IPS-18c (cell line): ENCODE measurements around the gene RMDN2.
"Not testable (repeated sequence)": the region's sequence is repeated elsewhere in the genome, so short reads cannot be mapped to it uniquely, and the experiment has no call there.

Experiments
- H3K4me3 ChIP-seq: 2 replicates; pipeline ENCODE4 v1.7.0; 2013; ENCODE audit warnings: low read depth, mild to moderate bottlenecking, low read length, moderate library complexity; ENCODE audit not compliant: insufficient read depth
- H3K9me3 ChIP-seq: one replicate; pipeline ENCODE4 v1.6.1; 2013; ENCODE audit warnings: mild to moderate bottlenecking, low read length, moderate library complexity; ENCODE audit not compliant: control insufficient read depth, insufficient read depth

RMDN2 gene

DNA sequence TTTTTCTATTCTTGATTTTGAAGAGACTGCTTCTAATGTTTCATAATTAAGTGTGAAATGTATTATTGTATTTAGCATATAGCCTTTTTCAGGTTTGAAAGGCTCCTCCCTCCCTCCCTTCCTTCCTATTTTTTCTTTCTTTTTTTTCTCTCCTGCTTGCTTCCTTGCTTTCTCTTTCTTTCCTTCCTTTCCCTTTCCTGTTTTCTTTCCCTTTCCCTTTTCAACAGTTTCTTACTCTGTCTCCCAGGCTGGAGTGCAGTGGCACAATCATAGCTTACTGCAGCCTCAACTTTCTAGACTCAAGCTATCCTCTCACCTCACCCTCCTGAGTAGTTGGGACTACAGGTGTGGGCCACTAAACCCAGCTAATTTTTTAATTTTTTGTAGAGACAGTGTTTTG lies 44.6 kb downstream of the RMDN2 start:
- Histone ChIP-seq H3K9me3 (no peaks in the 10 kb centered on the region), H3K4me3 (no peak overlapping the region)

DNA sequence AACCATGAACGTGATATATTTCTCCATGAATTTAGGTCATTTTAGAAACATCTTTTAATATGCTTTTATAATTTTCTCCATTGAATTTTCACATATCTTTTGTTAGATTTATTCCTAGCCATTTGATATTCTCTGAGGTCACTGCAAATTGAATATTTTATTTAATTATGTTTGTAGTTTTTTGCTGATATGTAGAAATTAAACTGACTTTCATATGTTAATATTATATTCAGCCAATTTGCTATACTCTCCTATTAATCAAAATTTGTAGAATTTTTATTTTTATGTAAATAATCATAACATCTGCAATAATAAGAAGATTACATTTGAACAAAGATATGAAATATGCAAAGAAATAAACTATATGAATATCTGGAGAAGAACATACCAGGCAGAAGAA lies 46.9 kb downstream of the RMDN2 start:
- no peaks in the 10 kb centered on the region for H3K9me3 ChIP-seq
- H3K4me3 ChIP-seq: no peak overlapping the region

DNA sequence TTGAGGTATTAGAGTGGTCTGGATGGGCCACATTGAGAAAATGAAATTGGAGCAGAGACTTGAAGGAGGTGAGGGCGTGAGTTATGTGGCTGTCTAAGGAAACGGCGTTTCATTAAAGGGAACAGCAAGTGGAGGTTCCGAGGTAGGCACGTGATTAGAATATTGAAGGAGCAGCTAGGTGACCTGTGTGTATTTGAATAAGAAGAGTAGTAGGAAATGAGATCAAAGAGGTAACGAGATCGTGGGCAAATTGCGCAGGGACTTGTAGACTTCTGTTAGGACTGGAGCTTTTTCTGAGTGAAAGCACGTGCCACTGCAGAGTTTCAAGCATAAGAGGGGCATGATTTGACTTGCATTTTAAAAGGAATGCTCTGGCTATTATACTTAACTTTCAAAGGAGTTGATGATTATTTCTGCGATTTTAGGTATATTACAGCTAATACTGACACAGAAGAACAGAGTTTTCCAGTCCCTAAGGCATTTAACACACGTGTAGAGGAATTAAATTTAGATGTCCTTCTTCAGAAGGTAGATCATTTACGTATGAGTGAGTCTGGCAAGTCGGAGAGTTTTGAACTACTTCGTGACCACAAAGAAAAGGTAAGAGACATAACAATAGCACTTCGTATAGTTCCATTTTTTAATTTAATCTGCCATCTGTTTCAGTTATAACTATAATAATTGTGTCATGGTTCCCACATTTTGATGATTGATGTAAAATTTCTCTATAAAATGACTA lies 48.7 kb downstream of the RMDN2 start:
- Histone ChIP-seq H3K4me3 (no peak overlapping the region), H3K9me3 (no peaks in the 10 kb centered on the region)

DNA sequence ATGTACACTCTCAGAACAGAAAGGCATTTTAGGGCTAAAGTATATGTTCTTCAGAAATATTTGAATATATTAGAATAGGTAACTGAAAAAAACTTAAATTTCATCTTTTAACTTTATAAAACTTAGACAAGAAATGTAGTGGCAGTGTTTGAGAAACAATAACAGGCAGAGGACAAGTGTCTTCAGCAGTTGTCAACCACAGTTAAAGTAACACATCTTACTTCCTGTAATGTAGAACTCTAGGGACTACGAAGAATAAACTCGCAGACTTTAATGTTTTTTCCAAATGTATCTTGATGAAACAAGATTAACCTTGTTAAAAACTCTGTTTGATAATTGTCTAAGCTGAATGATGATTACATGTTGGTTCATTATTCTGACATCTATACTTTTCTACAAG lies 50.7 kb downstream of the RMDN2 start:
- Histone ChIP-seq H3K9me3 (no peaks in the 10 kb centered on the region), H3K4me3 (no peak overlapping the region)

DNA sequence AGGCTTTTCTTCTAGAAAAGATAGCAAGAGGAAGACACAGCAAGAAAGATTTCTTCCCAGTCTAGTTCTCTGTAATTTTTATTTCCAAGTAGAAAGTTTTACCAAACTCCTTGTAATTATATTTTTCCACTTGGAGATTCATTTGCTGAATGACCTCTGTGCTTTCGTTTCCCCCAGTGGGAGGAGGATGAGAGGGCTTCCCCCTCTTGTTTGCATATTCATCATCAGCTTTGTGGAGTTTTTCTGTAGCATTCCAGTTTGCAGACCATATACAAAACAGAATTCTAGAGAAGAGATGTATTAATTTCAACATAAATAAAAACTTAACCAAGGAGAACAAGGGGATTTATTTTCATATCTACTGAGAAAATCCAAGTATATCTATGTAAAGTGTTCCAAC lies 51.3 kb downstream of the RMDN2 start:
- Histone ChIP-seq H3K9me3 (no peaks in the 10 kb centered on the region), H3K4me3 (no peak overlapping the region)

DNA sequence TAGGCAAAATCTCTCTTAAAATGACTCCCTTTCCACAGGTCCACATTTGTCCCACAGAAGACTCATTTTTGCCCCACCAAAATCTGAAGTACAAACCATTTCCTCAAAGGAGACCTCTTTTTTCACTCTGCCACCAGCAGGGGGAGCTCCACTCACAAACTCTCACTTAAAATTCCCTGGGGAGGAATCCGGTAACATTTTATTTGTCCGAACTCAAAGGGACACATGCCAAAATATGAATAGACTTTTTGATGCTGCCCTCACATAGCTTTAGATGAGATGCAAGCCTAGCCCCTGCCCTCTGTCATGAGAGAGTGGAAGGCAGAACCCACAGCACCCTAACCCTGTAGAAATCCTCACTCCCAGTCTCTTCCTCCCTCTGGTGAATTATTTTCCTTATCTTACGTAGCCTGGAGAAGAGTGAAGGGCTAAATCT lies 57.1 kb downstream of the RMDN2 start:
- Histone ChIP-seq H3K4me3 (no peak overlapping the region), H3K9me3 (no peaks in the 10 kb centered on the region)

DNA sequence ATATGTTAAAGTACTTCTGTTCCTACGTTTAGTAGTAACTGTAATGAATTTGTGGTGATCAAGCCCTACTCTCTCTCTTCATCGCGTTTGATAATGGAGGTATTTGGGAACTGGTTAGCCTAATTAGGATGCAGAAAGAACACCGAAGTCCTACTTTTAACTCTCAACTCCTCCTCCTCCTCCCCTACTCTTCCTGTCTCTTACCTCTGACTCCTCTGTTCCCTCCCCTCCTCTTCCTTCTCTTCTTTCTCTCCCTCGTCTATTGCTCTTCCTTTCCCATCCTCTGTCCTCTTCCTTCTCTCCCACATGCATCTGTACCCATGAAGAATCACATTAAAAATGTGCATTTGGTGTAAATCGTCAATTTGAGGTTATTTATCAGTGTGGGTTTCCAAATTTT lies 57.8 kb downstream of the RMDN2 start:
- H3K4me3 ChIP-seq: no peak overlapping the region

DNA sequence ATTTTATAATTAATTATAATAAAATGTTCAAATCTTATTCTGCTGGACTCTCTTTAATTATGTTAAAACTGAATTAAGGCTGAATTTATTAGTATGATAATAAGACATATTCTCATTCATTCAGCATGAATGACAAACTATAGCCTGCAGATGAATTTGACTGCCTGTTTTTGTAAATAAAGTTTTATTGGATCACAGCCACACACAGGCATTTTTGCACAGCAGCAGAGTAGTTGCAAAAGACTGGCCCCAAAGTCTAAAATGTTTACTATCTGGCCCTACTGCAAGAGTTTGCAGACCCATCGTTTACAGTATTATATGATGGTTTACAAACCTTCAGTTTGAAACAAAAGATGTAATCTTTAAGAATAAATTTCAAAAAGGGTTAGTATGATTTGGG lies 58.6 kb downstream of the RMDN2 start:
- no peak overlapping the region for H3K4me3 ChIP-seq
- H3K9me3 ChIP-seq: no peaks in the 10 kb centered on the region

More for the DNA sequence above, 57.8 kb downstream of the RMDN2 start:
- no peaks in the 10 kb centered on the region for H3K9me3 ChIP-seq

DNA sequence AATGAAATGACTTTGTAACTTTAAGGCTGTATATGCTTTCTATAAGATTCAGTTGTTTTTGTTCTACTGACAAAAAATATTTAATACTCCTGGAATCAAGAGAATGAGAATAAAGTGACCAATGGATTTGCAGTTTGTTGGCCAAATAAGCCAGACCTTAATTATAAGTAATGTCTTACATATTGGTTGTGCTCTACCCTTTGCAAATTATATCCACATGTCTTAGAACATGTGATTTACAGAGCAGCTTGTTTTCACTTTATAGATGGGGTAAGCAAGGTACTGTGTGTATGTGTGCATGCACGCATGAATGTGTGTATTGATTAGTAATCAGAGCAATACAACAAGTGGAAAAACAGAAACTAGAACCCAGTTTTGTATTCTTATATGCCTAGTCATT lies 59.1 kb downstream of the RMDN2 start:
- Histone ChIP-seq H3K9me3 (no peaks in the 10 kb centered on the region), H3K4me3 (no peak overlapping the region)

DNA sequence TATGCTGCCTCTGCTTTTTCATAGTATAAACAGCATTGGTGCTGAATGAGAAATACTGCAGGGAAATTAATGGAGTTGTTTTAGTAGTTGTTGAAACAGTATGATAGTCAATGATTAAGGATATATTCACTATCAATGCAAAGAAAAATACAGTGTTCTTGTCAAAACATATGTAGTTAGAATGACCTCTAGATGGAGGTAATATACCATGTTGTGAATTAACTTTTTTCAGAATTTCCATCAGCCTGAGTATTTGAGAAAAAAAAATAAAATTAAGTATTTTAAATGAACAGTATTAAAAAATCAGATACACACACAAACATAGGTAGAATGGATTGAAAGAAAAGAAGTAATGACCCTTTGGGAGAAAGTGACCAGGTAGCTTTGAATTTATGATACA lies 59.5 kb downstream of the RMDN2 start:
- no peak overlapping the region for H3K4me3 ChIP-seq
- H3K9me3 ChIP-seq: no peaks in the 10 kb centered on the region

DNA sequence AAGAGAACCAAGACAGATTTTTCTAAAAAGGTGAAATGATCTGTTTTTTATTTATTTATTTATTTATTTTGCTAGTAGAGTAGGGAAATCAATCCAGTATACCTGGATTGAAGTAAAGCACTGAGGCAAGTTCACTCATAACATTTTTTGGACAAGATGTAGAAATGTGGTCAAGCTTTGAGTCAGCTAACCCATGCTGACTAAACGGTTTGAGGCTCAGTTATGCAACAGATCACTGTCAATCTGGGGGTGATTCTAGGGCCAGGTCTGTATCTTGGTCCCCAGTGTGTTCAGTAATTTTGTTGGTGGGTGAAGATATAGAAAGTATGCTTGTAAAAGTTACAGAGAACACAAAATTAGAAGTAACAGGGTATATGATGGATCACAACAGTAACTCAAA lies 60.2 kb downstream of the RMDN2 start:
- no peaks in the 10 kb centered on the region for H3K9me3 ChIP-seq
- H3K4me3 ChIP-seq: no peak overlapping the region

DNA sequence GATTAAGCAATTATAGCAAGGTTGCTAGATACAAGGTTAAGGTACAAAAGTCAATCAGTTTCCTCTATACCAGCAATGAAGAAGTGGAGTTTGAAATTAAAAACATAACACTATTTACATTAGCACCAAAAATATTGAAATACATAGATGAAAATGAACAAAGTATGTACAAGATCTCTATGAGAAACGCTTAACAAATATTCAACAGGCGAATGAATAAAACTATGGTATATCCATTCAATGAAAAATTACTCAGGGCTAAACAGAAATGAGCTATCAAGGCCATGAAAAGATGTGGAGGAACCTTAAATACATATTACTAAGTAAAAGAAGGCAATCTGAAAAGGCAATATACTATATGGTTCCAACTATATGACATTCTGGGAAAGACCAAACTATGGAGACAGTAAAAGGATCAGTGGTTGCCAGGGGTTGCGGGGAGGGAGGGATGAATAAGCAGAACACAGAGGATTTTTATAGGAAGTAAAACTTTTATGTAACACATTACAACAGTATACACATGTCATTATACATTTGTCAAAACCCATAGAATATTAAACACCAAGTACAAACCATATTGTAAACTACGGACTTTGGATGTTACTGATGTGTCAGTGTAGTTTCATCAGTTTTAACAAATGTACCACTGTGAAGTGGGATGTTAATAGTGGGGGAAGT lies 62.1 kb downstream of the RMDN2 start:
- H3K9me3 ChIP-seq: no peaks in the 10 kb centered on the region
- no peak overlapping the region for H3K4me3 ChIP-seq

DNA sequence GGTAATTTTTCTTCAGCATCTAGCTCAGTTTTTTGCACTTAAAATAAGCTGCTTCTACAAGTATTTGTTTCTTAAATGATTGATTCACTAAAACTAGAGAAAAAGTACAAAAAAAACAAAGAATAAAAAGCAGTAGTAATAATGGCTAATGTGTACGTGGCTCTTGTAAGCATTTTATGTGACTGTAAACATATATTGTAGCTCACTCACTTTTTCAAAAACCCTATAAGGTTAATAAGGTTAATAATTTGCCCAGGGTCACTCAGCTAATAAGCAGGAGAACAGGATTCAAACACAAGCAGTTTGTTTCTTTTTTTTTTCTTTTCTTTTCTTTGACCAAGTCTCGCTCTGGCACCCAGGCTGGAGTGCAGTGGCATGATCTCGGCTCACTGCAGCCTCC lies 67.5 kb downstream of the RMDN2 start:
- no peaks in the 10 kb centered on the region for H3K9me3 ChIP-seq
- no peak overlapping the region for H3K4me3 ChIP-seq

DNA sequence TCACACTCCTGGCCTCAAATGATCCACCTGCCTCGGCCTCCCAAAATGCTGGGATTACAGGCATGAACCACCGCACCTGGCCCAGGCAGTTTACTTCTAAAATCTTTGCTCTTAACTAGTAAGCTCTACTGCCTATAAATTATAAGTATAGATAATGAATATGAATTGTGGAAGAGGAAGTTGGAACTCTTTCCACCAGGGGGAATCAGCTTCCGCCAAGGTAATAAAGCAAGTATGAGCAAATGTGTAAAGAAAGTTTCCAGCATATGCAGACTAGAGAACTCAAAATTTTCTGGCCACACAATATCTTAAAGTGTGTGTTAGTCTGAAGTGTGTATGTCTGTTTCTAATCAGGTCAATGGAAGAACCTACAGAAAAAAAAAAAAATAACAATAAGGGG lies 68.1 kb downstream of the RMDN2 start:
- Histone ChIP-seq H3K9me3 (no peaks in the 10 kb centered on the region), H3K4me3 (no peak overlapping the region)

DNA sequence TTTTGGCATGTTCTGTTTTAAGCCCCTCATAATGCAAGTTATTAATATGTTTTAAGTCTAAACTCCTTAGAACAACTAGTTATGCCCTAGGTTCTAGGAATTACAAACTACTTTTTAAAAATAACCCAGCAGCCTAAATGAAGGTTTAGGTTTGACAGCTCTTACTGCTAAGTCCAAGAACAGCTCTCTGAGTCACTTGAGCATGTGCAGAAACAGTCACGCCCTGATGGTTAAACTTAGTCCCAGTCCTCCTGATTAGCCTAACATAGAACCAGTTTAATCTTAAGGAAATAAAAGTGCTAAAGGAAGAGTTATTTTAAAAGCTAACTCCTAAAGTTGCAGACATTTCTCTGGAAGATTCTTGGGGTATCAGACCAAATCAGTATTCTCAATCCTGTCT lies 72.5 kb downstream of the RMDN2 start:
- Histone ChIP-seq H3K9me3 (no peaks in the 10 kb centered on the region), H3K4me3 (no peak overlapping the region)

DNA sequence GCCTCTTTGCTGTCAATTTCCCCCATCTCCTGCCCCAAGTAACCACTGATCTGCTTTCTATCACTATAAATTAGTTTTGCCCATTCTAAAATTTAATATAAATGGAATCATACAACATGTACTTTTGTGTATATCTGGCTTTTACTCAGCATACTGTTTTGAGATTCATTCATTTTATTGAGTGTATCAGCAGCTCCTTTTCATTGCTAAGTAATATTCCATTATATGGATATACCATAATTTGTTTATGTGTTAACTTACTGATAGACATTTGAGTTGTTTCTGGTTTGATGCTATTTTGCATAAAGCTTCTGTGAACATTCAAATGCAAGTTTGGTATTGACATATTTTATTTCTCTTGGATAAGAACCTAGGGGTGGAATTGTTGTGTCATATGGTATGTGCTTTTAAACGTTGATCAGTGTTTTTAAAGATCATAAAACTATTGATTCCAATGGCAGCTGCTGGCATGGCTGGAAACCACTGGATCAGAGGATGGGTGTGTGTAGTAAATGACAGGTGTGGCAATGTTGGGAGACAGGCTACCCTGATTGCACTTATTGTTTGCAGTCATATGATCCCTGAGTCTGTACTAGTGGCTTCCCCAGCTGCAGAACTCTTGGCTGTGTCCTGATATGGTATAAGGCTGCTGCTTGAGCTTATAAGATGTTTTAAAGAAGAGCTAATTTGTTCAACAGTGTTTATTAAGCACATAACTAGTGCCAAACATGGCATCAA lies 75.6 kb downstream of the RMDN2 start:
- no peak overlapping the region for H3K4me3 ChIP-seq
- no peaks in the 10 kb centered on the region for H3K9me3 ChIP-seq

DNA sequence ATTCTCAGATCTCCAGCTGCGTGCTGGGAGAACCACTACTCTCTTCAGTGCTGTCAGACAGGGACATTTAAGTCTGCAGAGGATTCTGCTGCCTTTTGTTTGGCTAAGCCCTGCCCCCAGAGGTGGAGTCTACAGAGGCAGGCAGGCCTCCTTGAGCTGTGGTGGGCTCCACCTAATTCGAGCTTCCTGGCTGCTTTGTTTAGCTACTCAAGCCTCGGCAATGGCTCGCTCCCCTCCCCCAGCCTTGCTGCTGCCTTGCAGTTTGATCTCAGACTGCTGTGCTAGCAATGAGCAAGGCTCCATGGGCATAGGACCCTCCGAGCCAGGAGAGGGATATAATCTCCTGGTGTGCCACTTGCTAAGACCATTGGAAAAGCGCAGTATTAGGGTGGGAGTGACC lies 85.1 kb downstream of the RMDN2 start:
- not testable (repeated sequence) for H3K9me3 ChIP-seq, H3K4me3 ChIP-seq

DNA sequence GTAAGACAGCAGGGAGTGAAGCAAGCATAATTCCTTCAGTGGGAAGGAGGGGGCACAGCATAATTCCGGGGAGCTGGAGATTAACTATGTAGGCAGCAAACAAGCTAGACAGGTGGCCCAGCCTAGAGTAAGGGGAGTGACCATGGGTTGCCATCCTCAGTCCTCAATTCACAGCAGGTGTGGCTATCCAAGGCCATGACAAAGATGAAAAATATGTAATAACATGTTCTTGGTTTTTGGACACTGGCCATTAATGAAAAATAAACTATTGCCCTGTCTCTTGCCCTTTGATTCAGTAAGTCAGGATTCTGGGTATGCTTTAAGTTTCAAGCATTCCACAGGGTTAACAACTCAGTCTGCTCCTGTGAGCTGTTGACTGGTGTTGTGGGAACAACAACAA lies 85.9 kb downstream of the RMDN2 start:
- Histone ChIP-seq H3K4me3 (no peak overlapping the region), H3K9me3 (peaks cover 3% of the 10 kb centered on the region)
